GM12878 (cell line): ENCODE measurements around the gene RSL24D1. TPM values are rescaled to one million over a fixed set of nuclear protein-coding genes. Genes with fewer than 3 reads are reported as not detected.

Experiments
- ATAC-seq: fragments of 200-7000 bp; cut with Tn5 transposase; 3 replicates; pipeline ENCODE4 v1.9.1; 2020; ENCODE audit warnings: mild to moderate bottlenecking, moderate library complexity
- BruUV-seq: library from RNA; stranded (reverse); fragments of 400-500 nt; replicated peaks from 2 replicates; lab custom pipeline; 2021; lab: Mats Ljungman, UMichigan
- CTCF ChIA-PET: fragments of 300-600 bp; sonication (Branson Sonifier 250); formaldehyde crosslinking; extraction: SDS; loops from one replicate; lab custom pipeline; 2021; ENCODE audit warnings: inconsistent platforms; lab: Yijun Ruan, JAX
- POLR2A ChIA-PET: fragments of 350-600 bp; formaldehyde crosslinking; extraction: SDS; loops from one replicate; lab custom pipeline; 2021; ENCODE audit warnings: inconsistent platforms; lab: Charles Lee
- RAD21 ChIA-PET: fragments of 300-600 bp; sonication (Branson Sonifier 250); formaldehyde crosslinking; loops from one replicate; lab custom pipeline; 2023; ENCODE audit warnings: antibody characterized with exemption; ENCODE audit not compliant: unreplicated experiment; lab: Charles Lee
- SMC1A ChIA-PET: fragments of 300-600 bp; sonication (Branson Sonifier 250); formaldehyde crosslinking; loops from one replicate; lab custom pipeline; 2023; ENCODE audit not compliant: unreplicated experiment, uncharacterized antibody; lab: Charles Lee
- DNase-seq: peaks from one replicate; pipeline ENCODE4 v3.0.0-alpha.2; 2011; ENCODE audit warnings: low read depth, low spot score
- FAIRE-seq: peaks from 3 replicates; lab custom pipeline; 2011; peaks lifted over from hg19 to GRCh38; lab: Jason Lieb, UNC
- H2AFZ ChIP-seq: 2 replicates; pipeline ENCODE4 v1.6.0; 2011; ENCODE audit warnings: low read depth, low read length, control low read depth; ENCODE audit not compliant: control insufficient read depth
- H3K27ac ChIP-seq: 2 replicates; pipeline ENCODE4 v1.5.1; 2011; ENCODE audit warnings: control low read depth; ENCODE audit not compliant: control insufficient read depth, insufficient read depth
- H3K27me3 ChIP-seq, 2 experiments: replicated peaks in 1 of 2; 2 replicates each; pipeline versions ENCODE4 v1.6.0 to v1.6.1; 2011; ENCODE audit warnings: low read length in 1 of 2; ENCODE audit not compliant: control insufficient read depth in 2 of 2, insufficient read depth in 2 of 2
- H3K36me3 ChIP-seq, 2 experiments: 2 replicates each; pipeline ENCODE4 v1.5.1; 2011; ENCODE audit warnings: low read length in 1 of 2; ENCODE audit not compliant: control insufficient read depth in 2 of 2, insufficient read depth in 2 of 2
- H3K4me1 ChIP-seq: 2 replicates; pipeline ENCODE4 v1.6.1; 2011; ENCODE audit warnings: mild to moderate bottlenecking, low read length, moderate library complexity, mixed read lengths; ENCODE audit not compliant: control insufficient read depth, insufficient read depth
- H3K4me2 ChIP-seq: 2 replicates; pipeline ENCODE4 v1.6.0; 2011; ENCODE audit warnings: control low read depth; ENCODE audit not compliant: control insufficient read depth, insufficient read depth
- H3K4me3 ChIP-seq: fragments of 200-600 bp; sonication (generic); 2 replicates; pipeline ENCODE4 v1.5.1; 2016
- H3K79me2 ChIP-seq: 2 replicates; pipeline ENCODE4 v1.6.0; 2011; ENCODE audit warnings: low read length; ENCODE audit not compliant: control insufficient read depth, insufficient read depth
- H3K9ac ChIP-seq: 2 replicates; pipeline ENCODE4 v1.8.0; 2011; ENCODE audit warnings: low read length, control low read depth, mixed read lengths; ENCODE audit not compliant: control insufficient read depth, insufficient read depth
- H3K9me3 ChIP-seq: replicated peaks from 3 replicates; pipeline ENCODE4 v1.5.1; 2011; ENCODE audit warnings: mild to moderate bottlenecking, low read length; ENCODE audit not compliant: control insufficient read depth, insufficient read depth
- H4K20me1 ChIP-seq: 2 replicates; pipeline ENCODE4 v1.6.0; 2011; ENCODE audit not compliant: control insufficient read depth, insufficient read depth
- BACH1 ChIP-seq: fragments of 450-650 bp; IDR thresholded peaks from 2 replicates; pipeline ENCODE4 v1.6.1; 2017; ENCODE audit warnings: mild to moderate bottlenecking, borderline replicate concordance
- BHLHE40 ChIP-seq, 2 experiments: fragments of 450-650 bp in 1 of 2; IDR thresholded peaks; 2 replicates each; pipeline ENCODE4 v1.6.1; 2011 to 2017; ENCODE audit warnings: low read depth in 2 of 2, borderline replicate concordance in 1 of 2, improper control_type of control experiment in 1 of 2, low read length in 1 of 2, mild to moderate bottlenecking in 1 of 2
- CBX5 ChIP-seq: sonication (generic); IDR thresholded peaks from 2 replicates; pipeline ENCODE4 v1.6.1; 2016; ENCODE audit warnings: low read depth, moderate library complexity, mild to moderate bottlenecking, inconsistent platforms
- EZH2 ChIP-seq: IDR thresholded peaks from 2 replicates; pipeline ENCODE4 v1.6.1; 2012; ENCODE audit warnings: low read depth, mild to moderate bottlenecking, control low read depth, inconsistent platforms, low read length, borderline replicate concordance; ENCODE audit not compliant: control insufficient read depth
- FOXM1 ChIP-seq: IDR thresholded peaks from 2 replicates; pipeline ENCODE4 v1.6.1; 2012; ENCODE audit warnings: low read depth, mild to moderate bottlenecking, inconsistent platforms, low read length, moderate library complexity
- GABPA ChIP-seq: IDR thresholded peaks from 2 replicates; pipeline ENCODE4 v1.6.1; 2014; ENCODE audit warnings: antibody characterized with exemption, low read depth, mild to moderate bottlenecking, inconsistent platforms
- HDGF ChIP-seq: fragments of 450-650 bp; IDR thresholded peaks from 2 replicates; pipeline ENCODE4 v1.6.1; 2016; ENCODE audit warnings: antibody characterized with exemption
- IRF4 ChIP-seq: IDR thresholded peaks from 2 replicates; pipeline ENCODE4 v1.6.1; 2011; ENCODE audit warnings: low read depth, low read length
- MTA2 ChIP-seq: fragments of 450-650 bp; IDR thresholded peaks from 2 replicates; pipeline ENCODE4 v1.6.1; 2016; ENCODE audit warnings: low read depth, mild to moderate bottlenecking, moderate library complexity
- PML ChIP-seq: IDR thresholded peaks from 2 replicates; pipeline ENCODE4 v1.6.1; 2012; ENCODE audit warnings: low read length, inconsistent platforms
- POLR2A ChIP-seq: IDR thresholded peaks from 2 replicates; pipeline ENCODE4 v1.6.1; 2011; ENCODE audit warnings: low read depth, mild to moderate bottlenecking, low read length
- RFX5 ChIP-seq: IDR thresholded peaks from 2 replicates; pipeline ENCODE4 v1.6.1; 2011; ENCODE audit warnings: low read depth, low read length, improper control_type of control experiment
- SMAD5 ChIP-seq: IDR thresholded peaks from 2 replicates; pipeline ENCODE4 v1.6.1; 2016; ENCODE audit warnings: antibody characterized with exemption, low read depth
- SP1 ChIP-seq: IDR thresholded peaks from one replicate; pipeline ENCODE4 v1.6.1; 2011; ENCODE audit warnings: low read depth, low read length
- TCF12 ChIP-seq: IDR thresholded peaks from 2 replicates; pipeline ENCODE4 v1.6.1; 2011; ENCODE audit warnings: low read depth, mild to moderate bottlenecking, low read length
- WGBS: methylation state at CpG from one replicate; pipeline ENCODE4 v1.1.6; 2016; ENCODE audit warnings: low lambda C conversion rate; ENCODE audit not compliant: insufficient replicate concordance, insufficient coverage; ENCODE audit errors: missing lambda C conversion rate; 5-methylcytosine and 5-hydroxymethylcytosine counted together
- in situ Hi-C: fragments of 300-500 bp; cut with MboI; formaldehyde crosslinking; loops from 9 replicates; pipeline ENCODE4 v1.14.3; 2018; ENCODE audit warnings: mixed read lengths
- intact Hi-C: fragments of 100-400 bp; cut with micrococcal nuclease; formaldehyde crosslinking; loops from one replicate; pipeline ENCODE4 v1.14.2; 2022; ENCODE audit not compliant: unreplicated experiment
- polyA plus RNA-seq, 11 experiments: library from polyadenylated mRNA; depleted of rRNA in 4 of 11; unstranded in 6 of 11; stranded (reverse) in 5 of 11; fragments of >200 nt; fragmentation: Nextera tagmentation in 4 of 11; fragmentation: Illumina TruSeq in 1 of 11; extraction: Ambion mirVana in 4 of 11; extraction: Trizol in 1 of 11; gene quantifications; 1 replicate in 1 of 11; 2 replicates in 10 of 11; pipeline versions ENCODE4 v1.2.1 to v1.2.3, GENCODE V29; 2011 to 2016; ENCODE audit warnings: inconsistent platforms in 2 of 11, missing spikeins in 2 of 11, low read depth in 1 of 11
- total RNA-seq, 4 experiments: library from RNA; depleted of rRNA in 3 of 4; stranded (reverse); fragments of >200 nt in 3 of 4; fragmentation: Illumina TruSeq in 1 of 4; extraction: Trizol in 1 of 4; gene quantifications; 2 replicates each; pipeline versions ENCODE4 v1.2.1 to v1.2.3, GENCODE V29; 2013 to 2021
- TF ChIP-seq, protein P1 (sequence below): fragments of 450-650 bp; IDR thresholded peaks from 2 replicates; pipeline ENCODE4 v1.6.1; 2017; ENCODE audit warnings: mild to moderate bottlenecking, low read depth, inconsistent platforms; ENCODE audit not compliant: poor library complexity, severe bottlenecking
- TF ChIP-seq, protein P2 (sequence below): IDR thresholded peaks from 2 replicates; pipeline ENCODE4 v1.6.1; 2011; ENCODE audit warnings: low read depth, low read length, improper control_type of control experiment, borderline replicate concordance

Gene RSL24D1
- total and polyA plus RNA-seq, 10 of the 15 experiments (the other 5 are each of a cell fraction or from before 2014, with no cell fraction given): 94.9 to 249 (median 121) TPM

GRCh38 chr15:55218056-55218455 is 21.3 kb upstream of the RSL24D1 start:
- in situ Hi-C loops: loop anchor here (5.0 to 10.0 kb wide), 2 partner anchors 219 to 427 kb away; no protein-coding TSS in a partner anchor
- FAIRE-seq: no peak

More at GRCh38 chr15:55218056-55218455, 21.3 kb upstream of the RSL24D1 start:
- no peaks in the 10 kb centered on the region for H3K27me3 ChIP-seq
- no peaks in the 10 kb centered on the region for H3K9me3 ChIP-seq
- CTCF ChIA-PET: interaction anchor here (0.7 to 7.2 kb wide), 25 partner anchors 10 to 222 kb away, joined by 3 to 60 read pairs (median 6); partner anchors contain the start of genes PIGB, PIGBOS1 and RSL24D1
- H3K4me2 ChIP-seq: no peak overlapping the region
- H3K27ac ChIP-seq: no peak overlapping the region
- no peaks in the 10 kb centered on the region for H3K79me2 ChIP-seq
- H3K36me3 ChIP-seq: peaks cover 0 to 2% of the 10 kb centered on the region in 2 experiments; a peak in 2 of 4 replicates
- TF ChIP-seq SP1 (no peak), HDGF (no peak), BACH1 (no peak), CBX5 (no peak), EZH2 (no peak), PML (no peak), RFX5 (no peak), POLR2A (no peak), BHLHE40 (IDR thresholded peaks at IDR 0.05; ENCODE audit: borderline replicate concordance in 1 of 2, low read depth in 2 of 2, low read length in 1 of 2) (no peak), FOXM1 (no peak), GABPA (no peak), TCF12 (no peak), IRF4 (no peak), SMAD5 (no peak), MTA2 (no peak)
- TF ChIP-seq, protein P1, sequence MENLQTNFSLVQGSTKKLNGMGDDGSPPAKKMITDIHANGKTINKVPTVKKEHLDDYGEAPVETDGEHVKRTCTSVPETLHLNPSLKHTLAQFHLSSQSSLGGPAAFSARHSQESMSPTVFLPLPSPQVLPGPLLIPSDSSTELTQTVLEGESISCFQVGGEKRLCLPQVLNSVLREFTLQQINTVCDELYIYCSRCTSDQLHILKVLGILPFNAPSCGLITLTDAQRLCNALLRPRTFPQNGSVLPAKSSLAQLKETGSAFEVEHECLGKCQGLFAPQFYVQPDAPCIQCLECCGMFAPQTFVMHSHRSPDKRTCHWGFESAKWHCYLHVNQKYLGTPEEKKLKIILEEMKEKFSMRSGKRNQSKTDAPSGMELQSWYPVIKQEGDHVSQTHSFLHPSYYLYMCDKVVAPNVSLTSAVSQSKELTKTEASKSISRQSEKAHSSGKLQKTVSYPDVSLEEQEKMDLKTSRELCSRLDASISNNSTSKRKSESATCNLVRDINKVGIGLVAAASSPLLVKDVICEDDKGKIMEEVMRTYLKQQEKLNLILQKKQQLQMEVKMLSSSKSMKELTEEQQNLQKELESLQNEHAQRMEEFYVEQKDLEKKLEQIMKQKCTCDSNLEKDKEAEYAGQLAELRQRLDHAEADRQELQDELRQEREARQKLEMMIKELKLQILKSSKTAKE: no peak
- TF ChIP-seq, protein P2, sequence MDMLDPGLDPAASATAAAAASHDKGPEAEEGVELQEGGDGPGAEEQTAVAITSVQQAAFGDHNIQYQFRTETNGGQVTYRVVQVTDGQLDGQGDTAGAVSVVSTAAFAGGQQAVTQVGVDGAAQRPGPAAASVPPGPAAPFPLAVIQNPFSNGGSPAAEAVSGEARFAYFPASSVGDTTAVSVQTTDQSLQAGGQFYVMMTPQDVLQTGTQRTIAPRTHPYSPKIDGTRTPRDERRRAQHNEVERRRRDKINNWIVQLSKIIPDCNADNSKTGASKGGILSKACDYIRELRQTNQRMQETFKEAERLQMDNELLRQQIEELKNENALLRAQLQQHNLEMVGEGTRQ: no peak
- H3K9ac ChIP-seq: no peak overlapping the region
- intact Hi-C loops: no loop called here
- 75% methylated on average over 2 of the region's 2 CpGs for WGBS
- no peak overlapping the region for H3K4me3 ChIP-seq
- no peaks in the 10 kb centered on the region for H4K20me1 ChIP-seq
- RAD21 ChIA-PET: interaction anchor here (0.7 to 6.7 kb wide), 15 partner anchors 9 to 221 kb away, joined by 3 to 59 read pairs (median 8); partner anchors contain the start of genes CCPG1, PIERCE2 and RSL24D1
- SMC1A ChIA-PET: interaction anchor here (0.5 to 7.4 kb wide), 27 partner anchors 9 to 713 kb away, joined by 3 to 110 read pairs (median 5); partner anchors contain the start of genes CCPG1, PIERCE2, PIGB and PIGBOS1
- no peak for DNase-seq
- no peak overlapping the region for H2AFZ ChIP-seq
- POLR2A ChIA-PET: interaction anchor here (0.6 to 1.6 kb wide), 2 partner anchors 59 to 66 kb away, joined by 3 to 7 read pairs; no protein-coding TSS in a partner anchor
- BruUV-seq: no TSS peak
- peaks cover 21% of the 10 kb centered on the region for H3K4me1 ChIP-seq
- no peak for ATAC-seq
